Right ventricle myocardium superior (tissue), 1 donor: ENCODE measurements around the gene FNBP1. TPM values are rescaled to one million over a fixed set of nuclear protein-coding genes. Genes with fewer than 3 reads are reported as not detected.
A peak's percentile ranks its signal among the peaks of the same experiment; 100 is the strongest.

Experiments used
- ATAC-seq: fragments of 200-7000 bp; cut with Tn5 transposase; one replicate; pipeline ENCODE4 v1.9.1; 2020; ENCODE audit warnings: mild to moderate bottlenecking; ENCODE audit not compliant: poor library complexity
- DNase-seq: peaks from one replicate; pipeline ENCODE4 v3.0.0-alpha.2; 2020
- intact Hi-C: fragments of 100-400 bp; cut with DNase I; formaldehyde crosslinking; loops from one replicate; pipeline ENCODE4 v1.11.2; 2022
- total RNA-seq: library from RNA; stranded (reverse); fragmentation: NEBNext Ultra II Directional; extraction: Animal tissue kit (Norgen Biotek cat#: 25700); gene quantifications from one replicate; pipeline ENCODE4 v1.2.1, GENCODE V29; 2021
- donor health status: DM: no; HTN: yes; CAD: no; lungs with severe emphysema.

Gene FNBP1
- total RNA-seq, 1 donor from 2014 or later: 21.5 TPM

- intact Hi-C loops: loop anchor here (5.0 to 10.0 kb wide), 3 partner anchors 152 to 352 kb away; partner anchors contain the start of gene FNBP1
- peak; percentile 63 for DNase-seq
- no peak for ATAC-seq
Measured at GRCh38 chr9:129889941-129890717, 152.9 kb downstream of the FNBP1 start.

- ATAC-seq: no peak
- no peak for DNase-seq
- intact Hi-C loops: loop anchor here (5.0 to 10.0 kb wide), 3 partner anchors 153 to 353 kb away; partner anchors contain the start of gene FNBP1
Measured at GRCh38 chr9:129889122-129889940, 153.7 kb downstream of the FNBP1 start.

- ATAC-seq: no peak
- peak; percentile 70 for DNase-seq
- intact Hi-C loops: loop anchor here (5.0 to 10.0 kb wide), 3 partner anchors 154 to 354 kb away; partner anchors contain the start of gene FNBP1
Measured at GRCh38 chr9:129888293-129889121, 154.5 kb downstream of the FNBP1 start.

DNA sequence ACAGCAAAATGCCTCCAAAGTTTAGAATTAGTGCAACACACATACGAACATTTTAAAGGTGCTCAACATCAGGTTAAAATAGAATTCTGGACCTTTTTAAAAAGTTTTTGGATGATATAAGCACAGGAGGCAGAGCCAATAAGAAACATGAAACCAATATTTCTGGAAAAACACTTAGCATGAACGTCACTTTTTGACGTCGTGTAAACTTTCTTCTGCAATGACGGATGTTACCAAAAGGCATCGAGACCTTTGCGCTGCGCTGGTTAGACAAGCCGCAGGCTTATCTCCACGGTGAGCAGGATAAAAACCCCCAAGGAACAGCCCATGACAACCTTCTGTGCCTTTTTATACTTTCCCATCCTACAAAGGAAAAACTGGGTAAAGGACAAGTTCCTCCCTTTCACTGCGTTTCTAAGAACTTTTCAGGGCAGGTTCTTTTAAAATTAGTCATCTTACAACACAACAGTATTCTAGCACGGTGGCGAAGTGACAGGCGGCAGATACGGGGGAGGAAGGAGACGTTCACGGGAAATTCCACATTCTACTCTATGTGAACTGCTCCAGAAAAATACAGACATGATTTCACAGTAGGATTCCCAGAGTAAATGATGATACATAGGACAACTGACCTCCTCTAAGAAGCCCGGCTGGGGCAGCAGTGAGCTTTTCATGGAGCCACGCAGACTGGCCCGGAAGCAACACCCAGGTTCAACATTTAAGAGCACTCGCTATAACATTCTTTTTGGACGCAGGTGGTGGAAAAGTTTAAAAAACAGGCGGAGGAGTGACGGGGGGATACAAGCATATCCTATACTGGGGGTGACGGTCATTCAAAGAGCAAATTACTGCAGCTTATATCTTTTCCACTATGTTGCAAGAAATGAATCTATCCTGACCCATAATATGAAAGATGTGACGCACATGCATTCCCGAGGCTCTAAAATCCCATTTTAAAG lies 155.4 kb downstream of the FNBP1 start:
- intact Hi-C loops: loop anchor here (5.0 to 10.0 kb wide), 3 partner anchors 155 to 355 kb away; partner anchors contain the start of gene FNBP1
- no peak for ATAC-seq
- DNase-seq: no peak

GRCh38 chr9:129886226-129887174 lies 156.5 kb downstream of the FNBP1 start:
- DNase-seq: no peak
- intact Hi-C loops: loop anchor here (5.0 to 10.0 kb wide), 3 partner anchors 156 to 356 kb away; partner anchors contain the start of gene FNBP1
- ATAC-seq: no peak

GRCh38 chr9:129885670-129886106 lies 157.3 kb downstream of the FNBP1 start:
- ATAC-seq: peak; percentile 94

GRCh38 chr9:129885018-129885669 lies 157.8 kb downstream of the FNBP1 start:
- ATAC-seq: peak; percentile 51
- intact Hi-C loops: loop anchor here (5.0 to 10.0 kb wide), 3 partner anchors 157 to 357 kb away; partner anchors contain the start of gene FNBP1
- DNase-seq: peak; percentile 63

More at GRCh38 chr9:129885670-129886106, 157.3 kb downstream of the FNBP1 start:
- intact Hi-C loops: loop anchor here (5.0 to 10.0 kb wide), 3 partner anchors 157 to 357 kb away; partner anchors contain the start of gene FNBP1
- DNase-seq: peak; percentile 95

GRCh38 chr9:129884220-129885017 lies 158.6 kb downstream of the FNBP1 start:
- intact Hi-C loops: loop anchor here (5.0 to 10.0 kb wide), 3 partner anchors 158 to 358 kb away; partner anchors contain the start of gene FNBP1
- ATAC-seq (peak; percentile 84), DNase-seq (peak; percentile 95)

DNA sequence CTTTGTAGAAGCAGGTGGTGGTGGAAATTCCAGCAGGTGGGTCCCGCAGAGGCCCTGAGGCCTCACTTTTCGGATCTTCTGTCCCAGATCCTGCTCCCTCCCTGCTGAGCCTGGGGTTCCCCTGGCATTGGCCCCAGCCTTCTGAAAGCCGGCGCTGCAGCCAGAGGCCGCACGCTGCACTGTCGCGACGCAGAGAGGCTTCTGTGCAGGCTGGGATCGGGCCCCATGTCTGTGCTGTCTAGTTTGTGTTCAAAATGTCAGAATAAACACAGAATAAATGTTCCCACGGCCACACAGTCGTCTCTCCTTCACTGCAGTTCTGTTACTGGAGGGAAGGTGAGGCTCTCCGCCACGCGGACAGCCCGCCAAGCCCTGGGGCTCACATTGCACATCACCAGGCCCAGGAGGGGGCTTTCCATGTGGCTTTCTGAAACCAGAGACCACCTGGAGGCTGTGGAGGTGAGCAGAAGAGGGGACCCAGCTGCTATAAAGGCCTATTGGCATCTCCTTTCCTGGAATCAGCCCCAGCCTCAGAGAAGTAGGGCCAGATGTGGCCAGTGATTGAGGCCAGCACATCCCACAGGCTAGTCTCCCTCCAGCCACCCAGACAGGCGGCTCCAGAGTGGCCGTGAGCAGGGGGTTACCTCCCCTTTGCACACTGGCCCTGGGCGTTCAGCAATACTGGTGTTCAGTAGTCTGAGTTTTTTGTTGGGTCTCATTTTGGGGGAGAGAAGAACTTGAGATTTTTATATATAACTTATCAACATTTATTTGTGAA lies 161.3 kb downstream of the FNBP1 start:
- ATAC-seq: no peak
- no peak for DNase-seq
- intact Hi-C loops: loop anchor here (10.0 kb wide), 1 partner anchor 213 kb away; no protein-coding TSS in a partner anchor

DNA sequence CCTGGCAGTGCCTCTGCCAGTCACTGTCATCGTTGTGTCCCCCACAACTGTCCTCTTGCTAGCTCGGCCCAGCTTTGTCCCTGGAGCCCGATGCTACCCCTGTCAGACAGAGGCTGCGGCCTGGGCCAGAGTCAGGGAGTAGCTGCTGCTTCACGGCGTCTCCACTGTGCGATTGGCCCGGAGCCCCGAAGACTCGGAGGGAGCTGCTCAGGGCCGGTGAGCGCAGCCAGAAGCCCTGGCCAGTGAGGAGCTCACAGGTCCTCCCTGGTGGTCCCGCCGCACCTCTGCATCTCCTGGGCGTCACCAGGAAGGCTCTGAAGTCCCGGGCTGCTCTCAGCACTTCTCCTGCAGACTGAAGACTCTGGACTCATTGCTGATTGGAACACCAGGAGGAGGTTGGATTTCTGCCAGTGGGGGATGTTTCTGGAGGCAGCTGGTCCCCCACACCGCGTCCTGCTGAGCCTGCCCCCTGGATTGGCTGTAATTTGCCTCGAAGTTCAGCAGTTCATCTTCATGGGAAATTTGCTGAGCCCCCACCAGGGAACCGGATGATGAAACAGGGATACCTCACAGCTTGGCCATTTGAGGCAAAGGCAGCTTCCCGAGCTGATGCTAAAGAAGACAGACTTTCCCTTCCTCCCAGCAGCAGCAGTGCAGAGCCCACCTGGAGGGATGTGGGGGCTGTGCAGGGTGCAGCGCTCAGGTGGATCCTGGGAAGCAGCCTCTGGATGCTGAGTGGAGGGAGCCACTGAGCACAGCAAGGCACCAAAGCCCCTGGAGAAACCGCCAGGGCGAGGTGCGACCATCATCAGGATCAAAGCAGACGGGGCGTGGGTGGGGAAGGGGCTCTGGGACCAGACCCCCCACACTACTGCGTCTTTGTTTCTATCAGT lies 162.1 kb downstream of the FNBP1 start:
- intact Hi-C loops: loop anchor here (10.0 kb wide), 1 partner anchor 214 kb away; no protein-coding TSS in a partner anchor
- DNase-seq: no peak

GRCh38 chr9:129879991-129880653 lies 162.9 kb downstream of the FNBP1 start:
- ATAC-seq (no peak), DNase-seq (no peak)
- intact Hi-C loops: loop anchor here (10.0 kb wide), 1 partner anchor 215 kb away; no protein-coding TSS in a partner anchor

More for the DNA sequence above, 162.1 kb downstream of the FNBP1 start:
- ATAC-seq: no peak

GRCh38 chr9:129879103-129879699 lies 163.8 kb downstream of the FNBP1 start:
- intact Hi-C loops: no loop called here
- no peak for DNase-seq

More at GRCh38 chr9:129879103-129879699, 163.8 kb downstream of the FNBP1 start:
- no peak for ATAC-seq
